T-helper 22 cell (primary cell): ENCODE data around the gene NLRP7.
"Not testable (repeated sequence)": the region's sequence is repeated elsewhere in the genome, so short reads cannot be mapped to it uniquely, and the experiment has no call there.

Experiments
- DNase-seq: peaks from one replicate; pipeline ENCODE4 v3.0.0-alpha.2; 2020; ENCODE audit warnings: low read depth

The NLRP7 gene

DNA sequence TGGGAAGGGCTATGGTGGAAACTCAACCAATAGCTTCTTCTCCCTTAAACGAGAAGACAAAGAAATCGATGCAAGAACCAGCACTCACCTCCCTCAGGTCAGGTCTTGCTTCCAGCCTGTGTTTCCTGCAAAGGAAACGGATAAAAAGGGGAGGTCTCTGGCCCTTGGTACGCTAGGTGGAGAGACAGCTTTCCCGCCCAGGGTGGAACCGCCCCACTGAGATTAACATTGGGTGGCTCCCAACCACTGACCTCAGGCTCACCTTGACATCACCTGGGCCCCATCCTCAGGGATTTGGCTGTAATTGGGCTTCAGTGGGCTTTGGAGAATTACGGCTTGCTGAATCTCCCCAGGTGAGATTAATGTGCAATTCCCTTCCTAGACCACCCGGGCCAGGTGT is at the start of gene NLRP7:
NLRP7 (minus strand) TSS at position 150 of the 400 bp plus-strand sequence.
- DNase-seq, result no peak

DNA sequence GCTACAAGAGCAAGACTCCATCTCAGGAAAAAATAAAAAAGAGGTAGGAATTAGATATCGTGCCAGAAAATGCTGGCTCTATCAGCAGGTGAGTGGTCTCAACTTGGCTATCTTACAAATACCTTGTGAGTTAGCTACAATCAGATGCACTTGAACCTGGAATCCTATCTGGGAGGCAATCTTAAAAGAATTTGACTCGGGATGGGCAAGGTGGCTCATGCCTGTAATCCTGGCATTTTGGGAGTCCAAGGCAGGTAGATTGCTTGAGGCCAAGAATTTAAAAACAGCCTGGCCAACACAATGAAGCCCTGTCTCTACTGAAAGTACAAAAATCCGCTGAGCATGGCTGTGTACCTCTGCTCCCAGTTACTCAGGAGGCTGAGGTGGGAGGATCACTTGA is 48.2 kb upstream of the NLRP7 start:
- DNase-seq, result no peak

DNA sequence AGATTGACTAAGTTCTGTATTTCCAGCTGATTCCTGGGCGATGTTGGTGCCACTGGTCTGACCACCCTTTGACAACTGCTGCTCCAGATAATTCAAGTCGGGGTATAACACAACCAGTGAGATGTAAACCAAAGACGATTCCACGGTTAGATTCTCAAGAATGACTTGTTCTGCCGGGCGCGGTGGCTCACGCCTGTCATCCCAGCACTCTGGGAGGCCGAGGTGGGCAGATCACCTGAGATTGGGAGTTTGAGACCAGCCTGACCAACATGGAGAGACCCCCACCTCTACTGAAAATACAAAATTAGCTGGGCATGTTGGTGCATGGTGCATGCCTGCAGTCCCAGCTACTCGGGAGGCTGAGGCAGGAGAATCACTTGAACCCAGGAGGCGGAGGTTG is 42.2 kb upstream of the NLRP7 start:
- not testable (repeated sequence) for DNase-seq

DNA sequence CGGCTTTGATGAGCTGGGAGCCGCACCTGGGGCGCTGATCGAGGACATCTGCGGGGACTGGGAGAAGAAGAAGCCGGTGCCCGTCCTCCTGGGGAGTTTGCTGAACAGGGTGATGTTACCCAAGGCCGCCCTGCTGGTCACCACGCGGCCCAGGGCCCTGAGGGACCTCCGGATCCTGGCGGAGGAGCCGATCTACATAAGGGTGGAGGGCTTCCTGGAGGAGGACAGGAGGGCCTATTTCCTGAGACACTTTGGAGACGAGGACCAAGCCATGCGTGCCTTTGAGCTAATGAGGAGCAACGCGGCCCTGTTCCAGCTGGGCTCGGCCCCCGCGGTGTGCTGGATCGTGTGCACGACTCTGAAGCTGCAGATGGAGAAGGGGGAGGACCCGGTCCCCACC is 35.2 kb upstream of the NLRP7 start:
- DNase-seq, result not testable (repeated sequence)

DNA sequence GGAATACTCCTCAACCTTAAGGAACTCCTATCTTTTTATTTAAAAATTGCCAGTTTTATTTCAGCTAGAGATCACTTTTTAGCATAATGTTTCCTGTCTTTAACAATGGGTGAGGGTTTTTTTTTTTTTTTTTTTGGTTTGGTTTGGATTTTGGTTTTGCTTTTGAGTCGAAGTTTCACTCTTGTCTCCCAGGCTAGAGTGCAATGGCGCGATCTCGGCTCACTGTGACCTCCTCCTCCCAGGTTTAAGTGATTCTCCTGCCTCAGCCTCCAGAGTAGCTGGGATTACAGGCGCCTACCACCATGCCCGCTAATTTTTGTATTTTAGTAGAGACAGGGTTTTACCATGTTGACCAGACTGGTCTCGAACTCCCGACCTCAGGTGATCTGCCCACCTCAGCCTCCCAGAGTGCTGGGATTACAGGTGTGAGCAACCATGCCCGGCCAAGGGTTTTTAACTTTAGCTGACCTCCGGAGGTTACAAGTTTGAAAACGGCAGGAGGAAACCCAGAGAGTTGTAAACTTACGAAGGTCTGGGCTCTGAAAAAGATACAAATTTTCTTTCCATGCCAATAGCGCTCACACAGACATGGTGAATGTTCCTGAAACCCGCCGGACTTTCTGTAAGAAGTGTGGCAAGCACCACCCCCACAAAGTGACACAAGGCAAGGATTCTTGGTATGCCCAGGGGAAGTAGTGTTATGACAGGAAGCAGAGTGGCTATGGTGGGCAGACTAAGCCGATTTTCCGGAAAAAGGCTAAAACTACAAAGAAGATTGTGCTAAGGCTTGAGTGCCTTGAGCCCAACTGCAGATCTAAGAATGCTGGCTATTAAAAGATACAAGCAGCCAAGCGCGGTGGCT is 26.1 kb upstream of the NLRP7 start:
- DNase-seq, result not testable (repeated sequence)

DNA sequence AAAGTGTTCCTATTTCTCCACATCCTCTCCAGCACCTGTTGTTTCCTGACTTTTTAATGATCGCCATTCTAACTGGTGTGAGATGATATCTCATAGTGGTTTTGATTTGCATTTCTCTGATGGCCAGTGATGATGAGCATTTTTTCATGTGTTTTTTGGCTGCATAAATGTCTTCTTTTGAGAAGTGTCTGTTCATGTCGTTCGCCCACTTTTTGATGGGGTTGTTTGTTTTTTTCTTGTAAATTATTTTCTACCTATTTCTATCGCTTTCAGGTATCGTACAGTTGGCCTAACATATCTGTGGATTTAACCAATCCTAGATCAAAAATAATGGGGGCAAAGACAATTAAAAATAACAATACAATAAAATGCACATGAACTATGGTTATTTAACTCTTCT is 24.1 kb upstream of the NLRP7 start:
- DNase-seq, result not testable (repeated sequence)

DNA sequence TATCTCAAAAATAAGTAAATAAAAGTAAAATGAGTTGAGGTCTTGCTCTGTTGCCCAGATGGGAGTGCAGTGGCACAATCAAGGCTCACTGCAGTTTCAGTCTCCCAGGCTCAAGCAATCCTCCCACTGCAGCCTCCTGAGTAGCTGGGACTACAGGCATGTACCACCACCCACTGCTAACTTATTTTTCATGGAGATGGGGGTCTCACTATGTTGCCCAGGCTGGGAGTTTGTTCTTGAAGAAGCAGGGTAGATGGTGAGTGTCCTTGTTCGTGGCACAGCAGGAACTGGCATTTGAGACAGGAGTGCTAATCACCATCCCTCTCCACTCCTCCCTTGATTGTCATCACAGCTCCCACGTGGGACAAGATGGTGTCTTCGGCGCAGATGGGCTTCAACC is 22.3 kb upstream of the NLRP7 start:
- DNase-seq, result no peak

DNA sequence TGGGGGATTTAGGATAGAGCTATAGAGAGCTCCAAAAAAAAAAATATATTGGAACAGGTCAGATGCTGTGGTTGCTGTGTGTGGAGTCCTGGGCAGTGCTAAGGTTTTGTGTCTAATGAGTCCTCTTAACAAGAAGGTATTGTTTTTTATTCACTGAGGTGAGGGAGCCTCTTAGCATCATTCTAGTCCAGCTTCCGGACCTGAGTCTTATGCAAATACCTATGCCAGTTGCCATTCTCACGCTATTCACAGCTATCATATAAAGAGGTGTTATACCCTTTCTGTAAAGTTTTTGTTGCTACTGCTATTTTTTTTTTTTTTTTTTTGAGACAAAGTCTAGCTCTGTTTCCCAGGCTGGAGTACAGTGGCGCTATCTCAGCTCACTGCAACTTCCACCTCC is 20.3 kb upstream of the NLRP7 start:
- no peak for DNase-seq

DNA sequence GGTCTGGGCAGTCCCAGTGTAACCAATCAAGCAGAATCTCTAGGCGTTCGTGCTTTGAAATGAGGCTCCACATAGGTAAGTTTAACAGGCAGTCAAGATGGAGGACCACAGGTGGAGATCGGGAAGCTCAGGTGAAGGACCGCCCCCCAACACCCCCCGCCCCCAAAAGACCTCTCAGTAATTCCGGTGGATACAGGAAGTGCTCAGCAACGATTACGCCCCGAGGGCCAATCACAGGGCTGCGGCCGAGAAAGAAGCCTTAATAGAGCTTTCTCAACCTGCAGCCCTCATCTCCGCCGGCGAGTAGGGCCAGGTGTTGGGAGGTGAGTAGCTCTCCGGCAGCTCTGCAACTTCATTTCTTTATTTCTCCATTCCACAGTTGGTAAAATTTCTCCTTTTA is 17.7 kb upstream of the NLRP7 start:
- DNase-seq, result not testable (repeated sequence)

DNA sequence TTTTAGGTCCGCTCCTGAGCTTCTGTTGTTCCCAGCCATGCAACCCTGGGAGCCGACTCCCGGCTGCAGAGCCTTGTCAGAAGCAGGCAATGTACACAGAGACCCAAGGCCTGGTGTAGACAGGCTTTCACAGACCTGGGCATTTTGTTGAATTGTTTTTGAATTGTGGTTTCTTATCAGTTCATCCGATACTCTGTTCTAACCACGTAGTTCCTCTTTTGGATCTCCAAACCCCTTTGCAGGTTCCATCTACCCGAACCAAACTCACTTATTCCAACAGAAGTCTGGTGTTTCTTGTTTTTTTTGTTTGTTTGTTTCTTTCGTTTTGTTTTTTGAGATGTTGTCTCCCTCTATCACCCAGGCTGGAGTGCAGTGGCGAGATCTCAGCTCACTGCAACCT is 12.5 kb upstream of the NLRP7 start:
- DNase-seq, result no peak

DNA sequence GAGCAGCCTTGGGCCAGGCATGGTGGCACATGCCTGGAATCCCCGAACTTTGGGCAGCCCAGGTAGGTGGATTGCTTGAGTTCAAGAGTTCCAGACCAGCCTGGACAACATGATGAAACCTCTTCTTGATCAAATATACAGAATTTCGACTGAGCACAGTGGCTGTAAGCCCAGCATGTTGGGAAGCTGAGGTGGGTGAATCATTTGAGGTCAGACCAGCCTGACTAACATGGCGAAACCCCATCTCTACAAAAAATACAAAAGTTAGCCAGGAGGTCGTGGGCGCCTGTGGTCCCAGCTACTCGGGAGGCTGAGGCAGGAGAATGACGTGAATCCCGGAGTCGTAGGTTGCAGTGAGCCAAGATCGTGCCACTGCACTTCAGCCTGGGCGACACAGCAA is 8.0 kb upstream of the NLRP7 start:
- no peak for DNase-seq

DNA sequence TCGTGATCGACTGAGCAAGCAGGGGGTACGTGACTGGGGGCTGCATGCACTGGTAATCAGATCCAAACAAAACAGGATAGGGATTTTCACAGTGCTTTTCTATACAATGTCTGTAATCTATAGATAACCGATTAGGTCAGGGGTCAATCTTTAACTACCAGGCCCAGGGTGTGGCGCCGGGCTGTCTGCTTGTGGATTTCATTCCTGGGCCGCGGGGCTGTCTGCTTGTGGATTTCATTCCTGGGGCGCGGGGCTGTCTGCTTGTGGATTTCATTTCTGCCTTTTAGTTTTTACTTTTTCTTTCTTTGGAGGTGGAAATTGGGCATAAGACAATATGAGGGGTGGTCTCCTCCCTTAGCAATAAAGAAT is 6.0 kb upstream of the NLRP7 start:
- DNase-seq, result not testable (repeated sequence)

DNA sequence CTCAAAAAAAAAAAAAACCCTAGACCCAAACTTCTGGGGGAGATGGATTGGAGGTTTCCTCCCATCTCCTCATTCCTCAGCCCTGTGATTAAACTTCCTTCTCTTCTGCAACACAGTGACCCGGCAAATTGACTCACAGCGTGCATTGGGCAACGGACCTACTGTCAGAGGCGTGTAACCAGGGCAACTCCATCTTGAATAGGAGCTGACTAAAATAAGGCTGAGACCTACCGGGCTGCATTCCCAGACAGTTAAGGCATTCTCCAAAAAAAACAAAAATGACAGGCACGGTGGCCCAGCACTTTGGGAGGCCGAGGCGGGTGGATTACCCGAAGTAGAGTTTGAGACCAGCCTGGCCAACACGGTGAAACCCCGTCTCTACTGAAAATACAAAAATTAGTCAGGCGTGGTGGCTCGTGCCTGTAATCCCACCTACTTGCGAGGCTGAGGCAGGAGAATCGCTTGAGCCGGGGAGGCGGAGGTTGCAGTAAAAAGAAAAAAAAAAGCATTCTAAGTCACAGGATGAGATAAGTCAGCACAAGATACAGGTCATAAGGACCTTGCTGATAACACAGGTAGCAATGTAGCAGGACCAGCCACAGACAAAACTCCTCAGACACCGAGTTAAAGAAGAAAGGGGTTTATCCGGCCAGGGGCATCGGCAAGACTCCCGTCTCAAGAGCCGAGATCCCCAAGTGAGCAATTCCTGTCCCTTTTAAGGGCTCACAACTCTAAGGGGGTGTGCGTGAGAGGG is 5.4 kb upstream of the NLRP7 start:
- DNase-seq, result no peak

DNA sequence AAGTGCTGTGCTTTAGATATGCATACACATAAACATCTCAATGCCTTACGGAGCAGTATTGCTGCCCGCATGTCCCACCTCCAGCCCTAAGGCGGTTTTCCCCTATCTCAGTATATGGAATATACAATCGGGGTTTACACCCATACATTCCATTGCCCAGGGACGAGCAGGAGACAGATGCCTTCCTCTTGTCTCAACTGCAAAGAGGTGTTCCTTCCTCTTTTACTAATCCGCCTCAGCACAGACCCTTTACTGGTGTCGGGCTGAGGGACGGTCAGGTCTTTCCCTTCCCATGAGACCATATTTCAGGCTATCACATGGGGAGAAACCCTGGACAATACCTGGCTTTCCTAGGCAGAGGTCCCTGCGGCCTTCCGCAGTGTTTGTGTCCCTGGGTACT is 3.2 kb upstream of the NLRP7 start:
- DNase-seq, result not testable (repeated sequence)

DNA sequence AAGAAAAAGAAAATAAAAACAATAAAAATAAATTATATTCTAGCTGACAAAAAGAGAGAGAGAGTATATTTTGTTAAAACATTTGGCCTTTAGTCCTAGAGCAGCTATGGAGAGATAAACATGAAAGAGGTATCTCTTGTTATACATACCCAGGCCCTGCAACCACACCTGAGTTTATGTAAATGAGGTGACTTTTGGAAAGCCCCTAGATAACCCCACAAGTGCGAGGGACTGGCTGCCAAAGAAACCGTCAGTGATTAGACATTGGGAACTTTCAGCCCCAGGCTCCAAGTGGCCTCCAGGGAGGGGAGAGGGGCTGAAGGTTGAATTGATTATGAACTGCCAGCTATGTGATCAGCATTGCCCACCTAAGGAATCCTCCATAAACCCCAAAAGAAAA is 2.1 kb upstream of the NLRP7 start:
- DNase-seq, result no peak

DNA sequence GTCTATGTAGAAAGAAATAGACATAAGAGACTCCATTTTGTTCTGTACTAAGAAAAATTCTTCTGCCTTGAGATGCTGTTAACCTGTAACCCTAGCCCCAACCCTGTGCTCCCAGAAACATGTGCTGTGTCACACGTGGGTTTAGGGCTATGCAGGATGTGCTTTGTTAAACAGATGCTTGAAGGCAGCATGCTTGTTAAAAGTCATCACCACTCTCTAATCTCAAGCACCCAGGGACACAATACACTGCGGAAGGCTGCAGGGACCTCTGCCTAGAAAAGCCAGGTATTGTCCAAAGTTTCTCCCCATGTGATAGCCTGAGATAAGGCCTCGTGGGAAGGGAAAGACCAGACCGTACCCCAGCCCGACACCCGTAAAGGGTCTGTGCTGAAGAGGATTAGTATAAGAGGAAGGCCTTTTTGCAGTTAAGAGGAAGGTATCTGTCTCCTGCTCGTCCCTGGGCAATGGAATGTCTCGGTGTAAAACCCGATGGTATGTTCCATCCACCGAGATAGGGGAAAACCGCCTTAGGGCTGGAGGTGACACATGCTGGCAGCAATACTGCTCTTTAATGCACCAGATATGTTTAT is 3.5 kb downstream of the NLRP7 start:
- DNase-seq, result not testable (repeated sequence)

DNA sequence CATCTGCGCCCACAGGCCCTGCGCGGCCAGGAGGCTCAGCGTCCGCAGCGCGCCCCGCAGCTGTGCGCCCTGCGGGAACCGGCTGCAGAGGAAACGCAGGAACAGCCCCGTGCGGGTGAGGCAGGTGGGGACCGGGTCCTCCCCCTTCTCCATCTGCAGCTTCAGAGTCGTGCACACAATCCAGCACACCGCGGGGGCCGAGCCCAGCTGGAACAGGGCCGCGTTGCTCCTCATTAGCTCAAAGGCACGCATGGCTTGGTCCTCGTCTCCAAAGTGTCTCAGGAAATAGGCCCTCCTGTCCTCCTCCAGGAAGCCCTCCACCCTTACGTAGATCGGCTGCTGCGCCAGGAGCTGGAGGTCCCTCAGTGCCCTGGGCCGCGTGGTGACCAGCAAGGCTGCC is 7.8 kb downstream of the NLRP7 start:
- DNase-seq, result not testable (repeated sequence)

DNA sequence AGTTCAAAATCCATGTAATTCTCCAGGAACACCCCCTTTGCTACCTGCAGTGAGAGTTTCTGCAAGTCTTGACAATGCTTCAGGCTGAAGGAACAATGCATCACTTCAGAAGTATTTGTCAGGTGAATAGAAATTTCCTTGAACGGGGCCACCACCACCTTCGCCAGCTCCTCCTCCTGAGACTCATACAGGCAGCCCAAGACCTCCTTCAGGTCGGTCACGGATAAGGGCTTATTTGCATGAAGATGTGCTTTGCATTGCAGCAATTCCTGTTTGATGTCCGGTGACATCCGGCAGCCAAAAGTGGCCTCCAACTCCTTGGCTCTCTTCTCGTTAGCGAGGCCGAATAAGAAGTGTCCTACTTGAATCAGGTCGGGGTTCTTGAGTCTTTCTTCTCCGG is 8.4 kb downstream of the NLRP7 start:
- DNase-seq, result no peak

DNA sequence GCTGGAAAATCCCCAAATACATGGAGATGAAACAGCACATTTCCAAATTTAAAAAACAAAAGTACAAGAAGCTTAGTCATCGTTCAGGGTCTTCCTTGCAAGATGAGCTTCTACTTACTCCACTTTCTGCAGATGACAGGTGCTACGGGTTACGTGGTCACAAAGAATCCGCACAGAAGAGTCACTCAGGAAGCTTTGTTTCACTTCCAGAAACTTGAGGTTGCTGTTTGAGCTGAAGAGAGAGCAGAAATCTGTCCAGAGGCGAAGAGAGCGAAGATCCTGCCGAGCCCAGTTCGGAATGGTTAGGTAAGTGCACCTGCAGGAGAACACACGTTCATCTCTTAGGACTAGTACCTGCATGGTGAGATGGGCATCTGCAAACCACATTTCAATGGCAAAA is 9.4 kb downstream of the NLRP7 start:
- DNase-seq, result no peak

DNA sequence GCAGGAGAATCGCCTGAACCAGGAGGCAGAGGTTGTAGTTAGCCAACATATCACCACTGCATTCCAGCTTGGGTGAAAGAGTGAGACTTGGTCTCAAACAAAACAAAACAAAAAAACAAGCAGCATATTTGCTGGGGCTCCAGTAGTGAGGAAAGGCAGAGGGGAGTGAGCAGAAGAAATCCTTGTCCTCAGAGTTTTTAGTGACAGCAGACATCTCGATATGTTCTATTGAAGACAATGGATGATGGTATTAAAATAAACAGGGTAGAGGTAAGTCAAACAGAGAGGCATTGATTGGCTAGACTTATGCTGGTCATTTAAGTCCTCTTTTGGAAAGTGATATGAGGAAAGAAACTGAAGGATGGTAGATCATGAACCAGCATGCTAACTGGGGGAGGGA is 19.0 kb downstream of the NLRP7 start:
- DNase-seq, result no peak

DNA sequence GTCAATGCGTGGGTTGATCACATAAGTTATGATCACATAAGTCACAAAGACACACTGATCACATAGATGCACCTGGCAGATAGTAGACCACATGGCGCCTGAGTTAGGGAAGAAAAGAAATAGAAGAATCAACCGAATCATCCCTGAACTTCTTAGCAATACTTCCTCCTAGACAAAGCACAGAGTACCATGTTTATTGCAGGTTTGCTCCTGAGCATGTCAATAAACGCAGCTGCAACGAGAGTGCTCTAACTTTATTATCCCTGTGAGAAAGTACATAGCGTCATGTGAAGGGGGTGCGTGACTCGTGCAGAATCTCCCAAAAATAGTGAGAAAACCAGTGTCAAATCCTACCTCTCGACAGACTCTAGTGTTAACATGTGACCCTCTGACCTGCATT is 24.1 kb downstream of the NLRP7 start:
- no peak for DNase-seq

DNA sequence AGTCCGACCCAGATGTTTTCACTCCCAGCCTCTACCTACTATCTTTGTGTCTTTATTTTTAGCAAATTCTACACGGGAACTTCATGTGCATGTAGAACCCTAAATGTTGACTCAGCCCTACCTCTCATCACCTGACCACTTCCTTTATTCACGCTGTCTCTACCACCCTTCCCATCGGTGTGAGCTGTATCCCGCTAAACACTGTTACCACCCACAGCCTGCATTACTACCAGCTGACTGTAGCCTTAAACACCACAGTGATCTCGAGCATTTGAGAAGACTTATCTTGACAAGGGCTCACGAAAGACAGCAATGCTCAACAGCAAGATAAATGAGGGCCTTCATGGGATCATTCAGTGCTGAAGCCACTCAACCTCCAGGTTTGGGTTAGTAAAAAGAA is 26.2 kb downstream of the NLRP7 start:
- DNase-seq, result no peak
